Liver (tissue), 9 donors: ENCODE results near the gene VASH2. TPM values are rescaled to one million over a fixed set of nuclear protein-coding genes. Genes with fewer than 3 reads are reported as not detected.

Source experiments
- DNase-seq: peaks from one replicate; pipeline ENCODE4 v3.0.0-alpha.2; 2017; ENCODE audit warnings: low spot score
- H3K27ac ChIP-seq, 2 donors: one replicate each; pipeline ENCODE4 v1.7.0; 2013; ENCODE audit warnings: inconsistent platforms in 2 of 2, low read length in 2 of 2, control low read depth in 1 of 2, low read depth in 1 of 2, mild to moderate bottlenecking in 1 of 2
- H3K27me3 ChIP-seq, 4 donors: one replicate each; pipeline versions ENCODE4 v1.6.1 to v1.7.0; 2013; ENCODE audit warnings: low read length in 3 of 4, inconsistent platforms in 1 of 4, mild to moderate bottlenecking in 1 of 4, moderate library complexity in 1 of 4; ENCODE audit not compliant: control insufficient read depth in 4 of 4, insufficient read depth in 4 of 4
- H3K36me3 ChIP-seq, 4 donors: one replicate each; pipeline versions ENCODE4 v1.6.1 to v1.7.0; 2013; ENCODE audit warnings: low read length in 3 of 4, mild to moderate bottlenecking in 3 of 4, low read depth in 1 of 4, moderate library complexity in 1 of 4; ENCODE audit not compliant: control insufficient read depth in 4 of 4, insufficient read depth in 3 of 4
- H3K4me1 ChIP-seq, 4 donors: one replicate each; pipeline versions ENCODE4 v1.6.1 to v1.7.0; 2013; ENCODE audit warnings: low read length in 3 of 4, mild to moderate bottlenecking in 3 of 4, moderate library complexity in 1 of 4; ENCODE audit not compliant: control insufficient read depth in 4 of 4, insufficient read depth in 4 of 4
- H3K4me3 ChIP-seq, 3 donors: one replicate each; pipeline versions ENCODE4 v1.6.1 to v1.7.0; 2013; ENCODE audit warnings: low read length in 3 of 3, control low read depth in 1 of 3, low read depth in 1 of 3, mild to moderate bottlenecking in 1 of 3
- H3K9ac ChIP-seq, 2 donors: one replicate each; pipeline ENCODE4 v1.7.0; 2013; ENCODE audit warnings: low read length in 2 of 2, mild to moderate bottlenecking in 2 of 2, moderate library complexity in 2 of 2, control low read depth in 1 of 2, low read depth in 1 of 2
- H3K9me3 ChIP-seq, 4 donors: one replicate each; pipeline versions ENCODE4 v1.6.1 to v1.7.0; 2013; ENCODE audit warnings: low read length in 3 of 4; ENCODE audit not compliant: control insufficient read depth in 4 of 4
- ATF3 ChIP-seq: IDR thresholded peaks from 2 replicates; pipeline ENCODE4 v1.6.1; 2016; ENCODE audit warnings: antibody characterized with exemption
- EGR1 ChIP-seq, 2 donors: IDR thresholded peaks; 2 replicates each; pipeline ENCODE4 v1.6.1; 2016 to 2018; ENCODE audit warnings: antibody characterized with exemption in 2 of 2, low read depth in 2 of 2
- FOXA1 ChIP-seq: IDR thresholded peaks from 2 replicates; pipeline ENCODE4 v1.6.1; 2016; ENCODE audit warnings: antibody characterized with exemption
- FOXA2 ChIP-seq: IDR thresholded peaks from 2 replicates; pipeline ENCODE4 v1.6.1; 2016; ENCODE audit warnings: antibody characterized with exemption
- GABPA ChIP-seq, 2 donors: IDR thresholded peaks in 1 of 2; conservative IDR thresholded peaks in 1 of 2; 2 replicates each; pipeline ENCODE4 v1.6.1; 2016; ENCODE audit warnings: antibody characterized with exemption in 2 of 2, mild to moderate bottlenecking in 1 of 2, moderate library complexity in 1 of 2
- HNF4A ChIP-seq, 2 donors: conservative IDR thresholded peaks; 2 replicates each; pipeline ENCODE4 v1.6.1; 2016; ENCODE audit warnings: antibody characterized with exemption in 2 of 2, mild to moderate bottlenecking in 2 of 2
- HNF4G ChIP-seq: IDR thresholded peaks from 2 replicates; pipeline ENCODE4 v1.6.1; 2016; ENCODE audit warnings: antibody characterized with exemption
- JUND ChIP-seq, 2 donors: IDR thresholded peaks; 2 replicates each; pipeline ENCODE4 v1.6.1; 2016; ENCODE audit warnings: antibody characterized with exemption in 2 of 2
- MAX ChIP-seq: IDR thresholded peaks from 2 replicates; pipeline ENCODE4 v1.6.1; 2016; ENCODE audit warnings: antibody characterized with exemption
- NR2F2 ChIP-seq: IDR thresholded peaks from 2 replicates; pipeline ENCODE4 v1.6.1; 2016; ENCODE audit warnings: antibody characterized with exemption
- RAD21 ChIP-seq, 2 donors: IDR thresholded peaks; 2 replicates each; pipeline ENCODE4 v1.6.1; 2016; ENCODE audit warnings: antibody characterized with exemption in 2 of 2, mild to moderate bottlenecking in 2 of 2
- RXRA ChIP-seq, 2 donors: IDR thresholded peaks; 2 replicates each; pipeline ENCODE4 v1.6.1; 2017 to 2018; ENCODE audit warnings: antibody characterized with exemption in 2 of 2, mild to moderate bottlenecking in 1 of 2
- SP1 ChIP-seq: IDR thresholded peaks from 2 replicates; pipeline ENCODE4 v1.6.1; 2018; ENCODE audit warnings: antibody characterized with exemption, mild to moderate bottlenecking
- TAF1 ChIP-seq: conservative IDR thresholded peaks from 2 replicates; pipeline ENCODE4 v1.6.1; 2016; ENCODE audit warnings: antibody characterized with exemption, mild to moderate bottlenecking
- YY1 ChIP-seq: IDR thresholded peaks from 2 replicates; pipeline ENCODE4 v1.6.1; 2016; ENCODE audit warnings: antibody characterized with exemption, mild to moderate bottlenecking
- ZBTB33 ChIP-seq: IDR thresholded peaks from 2 replicates; pipeline ENCODE4 v1.6.1; 2016; ENCODE audit warnings: antibody characterized with exemption
- WGBS: extraction: QIAGEN DNeasy Blood & Tissue Kit; methylation state at CpG from one replicate; pipeline ENCODE4 v1.1.7; 2013; 5-methylcytosine and 5-hydroxymethylcytosine counted together
- polyA plus RNA-seq, 2 donors: library from polyadenylated mRNA; stranded (reverse) in 1 of 2; unstranded in 1 of 2; fragments of 200-250 nt in 1 of 2; fragments of >200 nt in 1 of 2; fragmentation: Nextera tagmentation in 1 of 2; extraction: Ambion mirVana in 1 of 2; gene quantifications; one replicate each; pipeline versions ENCODE4 v1.2.1 to v1.2.3, GENCODE V29; 2013 to 2015
- total RNA-seq, 2 donors: library from RNA; depleted of rRNA; stranded (reverse); fragments of >200 nt; gene quantifications; one replicate each; pipeline ENCODE4 v1.2.3, GENCODE V29; 2014
- TF ChIP-seq, protein P1 (sequence below): fragments of 150-350 bp; IDR thresholded peaks from 2 replicates; pipeline ENCODE4 v1.5.1; 2017; ENCODE audit warnings: improper control_type of control experiment, low read depth, low read length; ENCODE audit not compliant: missing input control
- donor health status: healthy.
- donor health status: healthy.
- donor health status: healthy.
- donor health status: healthy.
- donor health status: healthy.

VASH2 gene
- total and polyA plus RNA-seq, 4 donors, result 0.01 to 0.70 (median 0.23) TPM

- Histone ChIP-seq H3K36me3 (no peaks in the 10 kb centered on the region), H3K9me3 (no peaks in the 10 kb centered on the region), H3K27me3 (peaks cover 0 to 15% (median 0%) of the 10 kb centered on the region in 4 donors), H3K4me1 (peaks cover 3 to 18% (median 9%) of the 10 kb centered on the region in 4 donors), H3K27ac (no peak overlapping the region), H3K9ac (no peak overlapping the region), H3K4me3 (peak overlapping the region in 2 of 3 donors; percentile 2 to 48)
- no peak for DNase-seq
- WGBS, result 7% methylated on average over 72 of the region's 72 CpGs
- TF ChIP-seq GABPA (IDR thresholded peaks at IDR 0.05 in 1 of 2, conservative IDR thresholded peaks at IDR 0.05 in 1 of 2) (no peak), SP1 (no peak), JUND (IDR thresholded peaks at IDR 0.05) (no peak), NR2F2 (no peak), ATF3 (no peak), HNF4G (no peak), RAD21 (IDR thresholded peaks at IDR 0.05) (no peak), FOXA2 (no peak), RXRA (IDR thresholded peaks at IDR 0.05) (no peak), HNF4A (conservative IDR thresholded peaks at IDR 0.05) (no peak), TAF1 (no peak), EGR1 (IDR thresholded peaks at IDR 0.05; ENCODE audit: low read depth in 2 of 2) (no peak), ZBTB33 (no peak), MAX (no peak)
- TF ChIP-seq, protein P1, sequence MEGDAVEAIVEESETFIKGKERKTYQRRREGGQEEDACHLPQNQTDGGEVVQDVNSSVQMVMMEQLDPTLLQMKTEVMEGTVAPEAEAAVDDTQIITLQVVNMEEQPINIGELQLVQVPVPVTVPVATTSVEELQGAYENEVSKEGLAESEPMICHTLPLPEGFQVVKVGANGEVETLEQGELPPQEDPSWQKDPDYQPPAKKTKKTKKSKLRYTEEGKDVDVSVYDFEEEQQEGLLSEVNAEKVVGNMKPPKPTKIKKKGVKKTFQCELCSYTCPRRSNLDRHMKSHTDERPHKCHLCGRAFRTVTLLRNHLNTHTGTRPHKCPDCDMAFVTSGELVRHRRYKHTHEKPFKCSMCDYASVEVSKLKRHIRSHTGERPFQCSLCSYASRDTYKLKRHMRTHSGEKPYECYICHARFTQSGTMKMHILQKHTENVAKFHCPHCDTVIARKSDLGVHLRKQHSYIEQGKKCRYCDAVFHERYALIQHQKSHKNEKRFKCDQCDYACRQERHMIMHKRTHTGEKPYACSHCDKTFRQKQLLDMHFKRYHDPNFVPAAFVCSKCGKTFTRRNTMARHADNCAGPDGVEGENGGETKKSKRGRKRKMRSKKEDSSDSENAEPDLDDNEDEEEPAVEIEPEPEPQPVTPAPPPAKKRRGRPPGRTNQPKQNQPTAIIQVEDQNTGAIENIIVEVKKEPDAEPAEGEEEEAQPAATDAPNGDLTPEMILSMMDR, result no peak
Measured at GRCh38 chr1:212951126-212951946, 995 bp downstream of the VASH2 start.

- Histone ChIP-seq H3K9me3 (no peaks in the 10 kb centered on the region), H3K36me3 (no peaks in the 10 kb centered on the region), H3K27ac (no peak overlapping the region), H3K27me3 (peaks cover 0 to 15% (median 0%) of the 10 kb centered on the region in 4 donors), H3K4me3 (no peak overlapping the region), H3K9ac (no peak overlapping the region), H3K4me1 (peaks cover 3 to 18% (median 9%) of the 10 kb centered on the region in 4 donors)
- 68% methylated on average over 4 of the region's 4 CpGs for WGBS
- DNase-seq, result no peak
- TF ChIP-seq ATF3 (no peak), YY1 (no peak), FOXA2 (no peak), RAD21 (IDR thresholded peaks at IDR 0.05) (no peak), SP1 (no peak), HNF4A (conservative IDR thresholded peaks at IDR 0.05) (no peak), JUND (IDR thresholded peaks at IDR 0.05) (no peak), HNF4G (no peak), ZBTB33 (no peak), EGR1 (IDR thresholded peaks at IDR 0.05; ENCODE audit: low read depth in 2 of 2) (no peak), RXRA (IDR thresholded peaks at IDR 0.05) (no peak), NR2F2 (no peak), MAX (no peak), FOXA1 (no peak), GABPA (IDR thresholded peaks at IDR 0.05 in 1 of 2, conservative IDR thresholded peaks at IDR 0.05 in 1 of 2) (no peak)
- TF ChIP-seq, protein P1, result no peak
Measured at GRCh38 chr1:212951947-212952640, 1.8 kb downstream of the VASH2 start.
